ENCODE data around the gene MUC4. TPM values are rescaled to one million over a fixed set of nuclear protein-coding genes. Genes with fewer than 3 reads are reported as not detected.
A peak's percentile ranks its signal among the peaks of the same experiment; 100 is the strongest.
"Not testable (repeated sequence)": the region's sequence is repeated elsewhere in the genome, so short reads cannot be mapped to it uniquely, and the experiment has no call there.

Gene MUC4
- total RNA-seq, 1 donor from 2014 or later, result not detected

DNA sequence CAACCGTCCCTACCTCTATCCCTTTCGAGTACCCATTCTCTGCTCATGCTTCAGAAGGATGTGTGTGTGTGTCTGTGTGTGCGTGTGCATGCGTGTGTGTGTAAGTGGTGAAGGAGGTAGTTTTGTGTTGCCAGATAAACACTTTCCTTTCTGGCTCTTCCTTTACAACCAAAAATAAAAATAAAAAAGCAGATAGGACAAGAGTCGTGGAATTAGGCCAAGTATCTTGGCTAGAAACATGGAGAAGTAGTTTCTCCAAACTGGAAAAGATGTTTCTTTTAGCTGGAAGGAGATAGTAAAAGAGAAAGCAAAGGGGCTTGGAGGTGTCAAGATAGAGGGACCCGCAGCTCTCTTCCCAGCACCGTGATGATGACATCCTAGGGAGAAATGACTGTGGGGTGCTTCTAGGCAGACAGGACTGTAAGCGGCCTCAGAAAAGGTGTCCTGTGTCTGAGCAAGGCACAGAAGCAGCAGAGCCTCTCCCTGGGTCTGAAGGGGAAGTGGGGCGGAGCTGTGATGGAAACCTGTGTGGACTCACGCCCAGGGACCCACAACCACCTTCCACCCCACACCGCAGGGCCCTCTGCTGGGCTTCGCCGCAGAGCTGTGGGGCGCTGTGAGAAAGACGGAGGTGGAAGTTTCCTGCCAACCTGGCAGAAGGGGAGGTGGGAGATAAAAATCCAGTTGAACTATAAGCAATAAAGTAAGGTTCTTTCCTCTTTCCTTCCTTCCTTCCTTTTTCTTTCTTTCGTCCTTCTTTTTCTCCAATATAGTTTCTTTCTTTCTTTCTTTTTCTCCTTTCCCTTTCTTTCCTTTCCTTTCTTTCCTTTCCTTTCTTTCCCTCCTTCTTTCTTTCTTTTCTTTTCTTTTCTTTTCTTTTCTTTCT, 55.7 kb downstream of the MUC4 start:
- intact Hi-C loops (cut with DNase I), result no loop called here
- ATAC-seq (no peak), DNase-seq (ENCODE audit: missing footprints) (peak; percentile 37)

DNA sequence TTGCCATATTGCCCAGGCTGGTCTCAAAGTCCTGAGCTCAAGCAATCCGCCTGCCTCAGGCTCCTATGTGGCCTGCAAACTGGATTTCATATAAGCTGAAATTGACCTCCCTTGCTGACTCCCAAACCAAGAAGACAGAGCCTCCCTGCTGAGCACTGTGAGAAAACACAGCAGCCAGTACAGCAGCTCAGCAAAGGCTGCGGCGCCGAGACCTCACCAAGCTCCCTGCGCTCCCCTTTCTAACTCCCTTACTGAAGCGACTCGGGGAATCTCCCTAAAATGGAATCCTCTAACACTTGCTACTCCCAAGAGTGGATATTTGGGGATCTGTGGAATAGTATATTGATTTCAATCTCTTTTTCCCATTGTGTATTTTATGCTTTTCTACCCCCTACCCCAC, 56.3 kb downstream of the MUC4 start:
- DNase-seq (ENCODE audit: missing footprints) (peak; percentile 9), ATAC-seq (no peak)
- intact Hi-C loops (cut with DNase I), result no loop called here

DNA sequence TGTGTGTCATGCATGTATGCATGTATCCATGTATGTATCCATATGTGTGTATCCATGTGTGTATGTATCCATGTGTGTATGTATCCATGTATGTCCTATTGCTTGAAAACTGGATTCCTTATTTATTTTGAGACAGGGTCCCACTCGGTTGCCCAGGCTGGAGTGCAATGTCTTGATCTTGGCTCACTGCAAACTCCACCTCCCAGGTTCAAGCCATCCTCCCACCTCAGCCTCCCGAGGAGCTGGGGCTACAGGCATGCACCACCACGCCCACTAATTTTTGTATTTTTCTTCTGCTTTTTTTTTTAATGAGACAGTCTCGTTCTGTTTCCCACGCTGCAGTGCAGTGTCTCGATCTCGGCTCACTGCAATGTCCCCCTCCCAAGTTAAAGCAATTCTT, 56.8 kb downstream of the MUC4 start:
- no peak for ATAC-seq
- intact Hi-C loops (cut with DNase I), result no loop called here
- peak; percentile 9 for DNase-seq (ENCODE audit: missing footprints)

DNA sequence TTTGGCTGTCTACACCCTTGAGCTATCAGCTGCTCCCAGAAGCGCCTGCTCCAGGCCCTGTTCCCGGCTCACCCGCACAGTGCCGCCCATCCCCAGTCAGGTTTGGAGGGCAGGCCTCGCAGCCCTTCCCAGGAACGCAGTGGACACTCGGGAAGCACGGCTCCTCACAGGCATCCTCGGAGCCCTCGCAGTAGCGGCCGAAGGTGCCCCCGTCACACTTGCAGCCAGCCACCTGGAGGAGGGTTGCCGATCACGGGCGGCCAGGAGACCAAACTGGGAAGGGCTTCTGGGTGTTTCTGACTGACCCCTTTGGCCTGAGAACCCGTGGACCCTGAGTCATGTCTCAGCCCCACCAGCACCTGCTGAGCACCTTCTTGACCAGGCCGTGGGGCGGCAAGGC, 57.6 kb downstream of the MUC4 start:
- DNase-seq (ENCODE audit: missing footprints) (peak; percentile 37), ATAC-seq (no peak)
- intact Hi-C loops (cut with DNase I), result no loop called here

GRCh38 chr3:195753581-195753980, 58.1 kb downstream of the MUC4 start:
- intact Hi-C loops (cut with DNase I), result no loop called here
- ATAC-seq, result no peak
- peak; percentile 18 for DNase-seq (ENCODE audit: missing footprints)

GRCh38 chr3:195752546-195753331, 59.0 kb downstream of the MUC4 start:
- intact Hi-C loops (cut with DNase I), result no loop called here
- DNase-seq (ENCODE audit: missing footprints), result peak; percentile 30

GRCh38 chr3:195752066-195752465, 59.7 kb downstream of the MUC4 start:
- ATAC-seq (no peak), DNase-seq (ENCODE audit: missing footprints) (peak; percentile 17)
- intact Hi-C loops (cut with DNase I), result no loop called here

More at GRCh38 chr3:195752546-195753331, 59.0 kb downstream of the MUC4 start:
- no peak for ATAC-seq

DNA sequence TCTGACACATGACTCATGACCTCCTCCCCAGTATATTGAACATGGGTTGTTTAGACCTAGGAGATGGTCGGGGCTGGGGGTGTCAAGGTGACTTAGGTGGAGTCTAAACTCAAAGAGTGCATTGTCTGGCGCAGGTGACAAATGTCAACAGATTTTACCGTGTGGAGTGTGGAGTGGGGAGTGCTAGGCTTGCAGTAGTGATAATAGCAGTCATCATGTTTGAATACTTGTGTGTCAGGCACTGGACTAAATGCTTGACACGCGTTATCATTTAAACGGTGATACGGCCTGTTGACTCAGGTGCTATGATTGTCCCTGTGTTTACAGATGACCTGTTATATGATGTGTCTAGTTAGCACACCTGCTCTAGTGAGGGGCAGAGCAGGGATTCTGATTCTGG, 60.2 kb downstream of the MUC4 start:
- ATAC-seq, result no peak
- intact Hi-C loops (cut with DNase I), result no loop called here

GRCh38 chr3:195750797-195751520, 60.8 kb downstream of the MUC4 start:
- DNase-seq (ENCODE audit: missing footprints) (peak; percentile 68), ATAC-seq (no peak)
- intact Hi-C loops (cut with DNase I), result no loop called here

More for the DNA sequence above, 60.2 kb downstream of the MUC4 start:
- peak; percentile 13 for DNase-seq (ENCODE audit: missing footprints)

- intact Hi-C loops (cut with DNase I), result loop anchor here (5.0 kb wide), 1 partner anchor 127 kb away; no protein-coding TSS in a partner anchor
- DNase-seq (ENCODE audit: missing footprints); ATAC-seq: not testable (repeated sequence)
Observed at GRCh38 chr3:195749101-195749500, 62.6 kb downstream of the MUC4 start.

- intact Hi-C loops (cut with DNase I), result loop anchor here (5.0 kb wide), 1 partner anchor 126 kb away; no protein-coding TSS in a partner anchor
- DNase-seq (ENCODE audit: missing footprints), result no peak
- no peak for ATAC-seq
Observed at GRCh38 chr3:195748661-195749060, 63.1 kb downstream of the MUC4 start.

DNA sequence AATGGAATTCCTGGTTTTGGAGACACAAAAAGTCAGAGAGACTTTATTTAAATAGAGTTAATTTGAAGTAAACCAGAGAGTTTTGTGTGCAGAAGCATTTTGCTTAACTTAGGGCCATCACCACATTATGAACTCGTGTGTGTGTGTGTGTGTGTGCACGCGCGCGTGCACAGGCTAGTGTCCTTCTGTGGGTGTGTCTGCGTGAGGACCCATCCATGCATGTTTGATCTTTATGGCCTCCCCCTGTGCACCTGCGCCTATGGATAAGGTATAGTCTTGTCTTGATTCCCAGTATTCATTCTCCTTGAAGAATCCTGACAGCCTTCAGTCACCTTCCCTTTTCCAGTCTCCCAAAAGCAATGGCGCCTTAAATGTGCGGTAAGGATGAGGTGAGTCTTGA, 65.0 kb downstream of the MUC4 start:
- ATAC-seq, result no peak
- intact Hi-C loops (cut with DNase I), result loop anchor here (2.0 to 5.0 kb wide), 2 partner anchors 18 to 124 kb away; no protein-coding TSS in a partner anchor
- DNase-seq (ENCODE audit: missing footprints), result no peak

GRCh38 chr3:195746346-195746745, 65.4 kb downstream of the MUC4 start:
- DNase-seq (ENCODE audit: missing footprints), result peak; percentile 55
- intact Hi-C loops (cut with DNase I), result loop anchor here (2.0 to 5.0 kb wide), 2 partner anchors 18 to 124 kb away; no protein-coding TSS in a partner anchor
- no peak for ATAC-seq

DNA sequence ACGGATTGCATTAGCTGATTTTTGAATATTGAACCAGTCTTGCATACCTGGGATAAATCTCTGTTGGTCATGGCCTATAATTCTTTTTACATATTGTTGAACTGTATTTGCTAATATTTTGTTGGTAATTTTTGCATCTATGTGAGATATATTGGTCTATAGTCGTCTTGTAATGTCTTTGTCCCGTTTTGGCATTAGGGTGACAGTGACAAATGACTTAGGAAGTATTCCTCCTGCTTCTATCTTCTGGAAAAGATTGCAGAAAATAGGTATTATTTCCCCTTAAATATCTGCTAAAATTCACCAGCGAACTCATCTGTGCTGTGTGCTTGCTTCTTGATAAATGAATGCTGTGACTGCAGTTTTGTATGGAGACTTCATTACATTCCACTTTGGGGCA, 67.3 kb downstream of the MUC4 start:
- intact Hi-C loops (cut with DNase I), result no loop called here
- DNase-seq (ENCODE audit: missing footprints) (no peak), ATAC-seq (no peak)

DNA sequence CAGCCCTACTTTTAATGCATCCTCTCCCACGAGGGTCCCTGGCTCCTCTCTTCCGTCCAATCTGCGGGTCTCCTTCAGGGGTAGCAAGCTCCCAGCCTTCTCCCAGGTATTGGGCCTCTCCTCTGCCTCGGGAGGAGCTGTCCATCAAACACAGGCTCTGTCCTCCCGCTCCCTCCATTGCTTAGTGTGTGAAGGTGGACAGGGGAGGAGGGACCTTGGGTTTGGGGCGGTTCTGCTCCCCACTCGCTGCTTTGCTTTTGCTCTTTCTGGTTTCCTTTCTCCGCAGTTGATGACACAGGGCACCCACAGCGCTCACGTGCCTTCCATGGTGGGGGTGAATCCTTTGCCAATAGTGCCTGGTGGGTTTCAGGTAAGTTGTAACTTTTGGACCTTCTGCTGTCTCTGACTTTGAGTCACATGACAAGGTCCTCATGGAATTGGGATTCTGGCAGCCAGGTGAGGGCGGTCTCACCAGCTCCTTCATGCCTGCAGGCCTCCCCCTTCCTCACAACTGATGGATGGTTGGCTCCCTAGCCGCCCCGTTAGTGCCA, 72.1 kb downstream of the MUC4 start:
- peak; percentile 65 for DNase-seq (ENCODE audit: missing footprints)
- intact Hi-C loops (cut with DNase I), result no loop called here
- no peak for ATAC-seq

DNA sequence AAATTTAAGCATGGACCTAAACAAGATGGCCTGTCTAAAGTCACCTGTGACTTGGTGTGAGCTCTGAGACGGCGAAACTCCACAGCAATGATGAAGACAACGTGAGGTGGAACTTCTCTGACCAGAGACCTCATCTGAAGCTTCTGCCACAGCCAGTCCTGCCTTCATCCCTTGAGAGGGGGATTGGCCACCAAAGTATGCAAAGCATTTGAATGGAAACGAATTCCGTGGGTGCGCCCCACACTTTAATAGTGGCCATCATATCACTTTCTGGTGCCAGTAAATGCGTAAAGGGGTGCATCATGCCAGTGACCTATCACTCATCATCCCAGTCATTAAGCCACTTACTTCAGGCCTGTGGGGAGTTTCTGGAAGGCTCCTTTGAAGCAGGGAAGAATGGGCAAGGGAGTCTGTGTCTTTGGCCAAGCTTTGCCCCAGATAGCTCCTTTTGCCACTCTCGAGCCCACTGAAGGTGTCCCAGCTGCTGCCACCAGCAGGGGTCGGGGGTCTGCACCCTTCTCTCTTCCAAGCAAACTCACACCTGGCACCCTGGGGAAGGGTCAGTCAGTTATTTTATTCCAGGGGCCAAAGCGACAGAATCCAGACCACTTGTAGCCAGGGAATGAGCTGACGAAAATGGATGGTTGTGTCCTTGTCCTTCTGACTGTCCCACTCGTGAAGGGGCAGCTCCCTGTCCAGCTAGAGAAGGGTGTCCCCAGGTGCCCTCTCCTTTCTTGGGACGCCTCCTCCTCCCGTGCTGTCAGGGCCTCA, 73.3 kb downstream of the MUC4 start:
- DNase-seq (ENCODE audit: missing footprints), result peak; percentile 42
- no peak for ATAC-seq
- intact Hi-C loops (cut with DNase I), result no loop called here

DNA sequence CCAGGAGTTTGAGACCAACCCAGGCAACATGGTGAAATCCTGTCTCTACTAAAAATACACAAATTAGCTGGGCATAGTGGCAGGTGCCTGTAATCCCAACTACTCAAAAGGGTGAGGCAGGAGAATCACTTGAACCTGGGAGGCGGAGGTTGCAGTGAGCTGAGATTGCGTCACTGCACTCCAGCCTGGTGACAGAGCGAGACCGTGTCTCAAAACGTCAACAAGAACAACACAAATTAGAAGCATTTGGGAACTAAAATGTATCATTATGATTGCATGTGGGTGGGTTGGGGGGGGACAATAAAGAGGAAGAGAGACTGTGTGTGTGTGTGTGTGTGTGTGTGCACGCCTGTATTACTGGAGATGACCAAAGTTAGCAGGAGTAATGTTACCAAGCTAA, 73.9 kb downstream of the MUC4 start:
- DNase-seq (ENCODE audit: missing footprints); ATAC-seq; intact Hi-C loops (cut with DNase I): not testable (repeated sequence)
